ENCODE measurements around the gene APAF1. TPM values are rescaled to one million over a fixed set of nuclear protein-coding genes. Genes with fewer than 3 reads are reported as not detected.

APAF1 gene
- total and polyA plus RNA-seq, 9 of the 15 experiments (the other 6 are each of a cell fraction or from before 2014, with no cell fraction given), result 5.1 to 15.7 (median 9.9) TPM

DNA sequence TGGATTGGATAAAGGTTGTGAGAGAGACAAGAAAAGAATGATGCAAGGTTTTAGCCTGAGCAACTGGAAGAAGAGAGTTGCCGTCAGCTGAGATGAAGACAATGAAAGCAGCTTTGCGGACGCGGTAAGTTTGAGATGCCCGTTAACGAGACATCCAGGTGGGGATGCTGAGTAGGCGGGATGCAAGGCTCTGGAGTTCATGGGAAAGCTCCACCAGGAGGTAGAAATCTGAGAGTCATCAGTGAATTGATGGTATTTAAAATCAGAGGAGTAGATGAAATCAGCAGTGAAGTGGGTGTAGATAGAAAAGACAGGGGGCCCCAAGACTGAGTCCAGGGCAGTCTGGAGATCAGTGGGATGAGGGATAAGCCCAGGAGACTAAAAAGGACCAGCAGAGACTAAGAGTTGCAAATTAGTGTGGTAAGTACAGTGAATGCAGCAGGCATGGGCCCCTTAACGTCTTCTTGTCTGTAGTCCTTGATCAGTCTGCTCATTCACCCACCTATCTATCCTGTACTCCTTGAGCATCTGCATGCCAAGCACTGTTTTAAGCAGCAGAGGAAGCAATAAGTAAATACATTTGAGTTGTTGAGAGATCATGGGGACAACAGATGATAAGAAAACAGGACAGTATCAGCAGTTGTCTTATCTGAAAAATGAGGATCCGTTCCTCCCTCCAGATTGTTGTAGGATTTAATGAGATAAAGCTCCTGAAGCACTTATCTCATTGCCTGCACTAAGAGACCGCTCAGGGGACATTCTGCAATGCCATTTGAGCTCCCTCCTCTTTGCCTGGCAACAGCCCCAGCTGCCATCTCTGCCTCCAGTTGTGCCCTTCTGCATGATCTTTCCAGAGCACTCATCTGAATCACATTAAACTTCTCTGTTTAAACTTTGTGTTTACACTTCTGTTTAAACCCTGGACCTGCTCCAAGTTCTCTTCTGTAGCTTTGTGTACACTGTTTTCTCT is 91.5 kb downstream of the APAF1 start (continued):
- no peak for TF ChIP-seq ZNF445 (CRISPR knock-in tag; IDR thresholded peaks at IDR 0.05; ENCODE audit: low read depth)
- TF ChIP-seq KDM1A (IDR thresholded peaks at IDR 0.05), result no peak
- TF ChIP-seq MCM5 (IDR thresholded peaks at IDR 0.05; ENCODE audit: low read depth), result no peak
- no peak for TF ChIP-seq ZNF239 (CRISPR knock-in tag; IDR thresholded peaks at IDR 0.05)
- TF ChIP-seq, protein P1, sequence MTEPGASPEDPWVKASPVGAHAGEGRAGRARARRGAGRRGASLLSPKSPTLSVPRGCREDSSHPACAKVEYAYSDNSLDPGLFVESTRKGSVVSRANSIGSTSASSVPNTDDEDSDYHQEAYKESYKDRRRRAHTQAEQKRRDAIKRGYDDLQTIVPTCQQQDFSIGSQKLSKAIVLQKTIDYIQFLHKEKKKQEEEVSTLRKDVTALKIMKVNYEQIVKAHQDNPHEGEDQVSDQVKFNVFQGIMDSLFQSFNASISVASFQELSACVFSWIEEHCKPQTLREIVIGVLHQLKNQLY (CRISPR knock-in tag; conservative IDR thresholded peaks at IDR 0.05), result no peak
- TF ChIP-seq CREB1 (IDR thresholded peaks at IDR 0.05), result no peak
- no peak for TF ChIP-seq CREB1 (CRISPR knock-in tag; IDR thresholded peaks at IDR 0.05)
- TF ChIP-seq, protein P2, sequence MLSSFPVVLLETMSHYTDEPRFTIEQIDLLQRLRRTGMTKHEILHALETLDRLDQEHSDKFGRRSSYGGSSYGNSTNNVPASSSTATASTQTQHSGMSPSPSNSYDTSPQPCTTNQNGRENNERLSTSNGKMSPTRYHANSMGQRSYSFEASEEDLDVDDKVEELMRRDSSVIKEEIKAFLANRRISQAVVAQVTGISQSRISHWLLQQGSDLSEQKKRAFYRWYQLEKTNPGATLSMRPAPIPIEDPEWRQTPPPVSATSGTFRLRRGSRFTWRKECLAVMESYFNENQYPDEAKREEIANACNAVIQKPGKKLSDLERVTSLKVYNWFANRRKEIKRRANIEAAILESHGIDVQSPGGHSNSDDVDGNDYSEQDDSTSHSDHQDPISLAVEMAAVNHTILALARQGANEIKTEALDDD (IDR thresholded peaks at IDR 0.05), result no peak
- TF ChIP-seq FOSL1 (tag; conservative IDR thresholded peaks at IDR 0.05), result 0 out of 2 replicates have a peak, but pooled peaks have one; percentile 12
- no peak for TF ChIP-seq NBN (IDR thresholded peaks at IDR 0.05; ENCODE audit: low read depth)
- TF ChIP-seq HIVEP1 (CRISPR knock-in tag; IDR thresholded peaks at IDR 0.05), result no peak
- no peak for TF ChIP-seq HLTF (IDR thresholded peaks at IDR 0.05)
- peak; percentile 22; the same call in 1 of the 2 replicates for TF ChIP-seq TCF3 (CRISPR knock-in tag; IDR thresholded peaks at IDR 0.05)
- TF ChIP-seq TAF9B (IDR thresholded peaks at IDR 0.05; ENCODE audit: partially characterized antibody), result no peak
- no peak for TF ChIP-seq BHLHE40 (IDR thresholded peaks at IDR 0.05; ENCODE audit: low read length)
- no peak for TF ChIP-seq CC2D1A (IDR thresholded peaks at IDR 0.05)
- TF ChIP-seq PHF20 (IDR thresholded peaks at IDR 0.05; ENCODE audit: partially characterized antibody), result no peak
- TF ChIP-seq ZFPM2 (CRISPR knock-in tag; IDR thresholded peaks at IDR 0.05), result no peak
- TF ChIP-seq CBFA2T2 (conservative IDR thresholded peaks at IDR 0.05), result peak; percentile 52; the same call in 1 of the 2 replicates
- TF ChIP-seq ZNF217 (CRISPR knock-in tag; IDR thresholded peaks at IDR 0.05), result no peak
- no peak for TF ChIP-seq FOXK1 (CRISPR knock-in tag; IDR thresholded peaks at IDR 0.05; ENCODE audit: borderline replicate concordance)
- TF ChIP-seq ZNF76 (CRISPR knock-in tag; IDR thresholded peaks at IDR 0.05; ENCODE audit: borderline replicate concordance), result no peak
- TF ChIP-seq, protein P3, sequence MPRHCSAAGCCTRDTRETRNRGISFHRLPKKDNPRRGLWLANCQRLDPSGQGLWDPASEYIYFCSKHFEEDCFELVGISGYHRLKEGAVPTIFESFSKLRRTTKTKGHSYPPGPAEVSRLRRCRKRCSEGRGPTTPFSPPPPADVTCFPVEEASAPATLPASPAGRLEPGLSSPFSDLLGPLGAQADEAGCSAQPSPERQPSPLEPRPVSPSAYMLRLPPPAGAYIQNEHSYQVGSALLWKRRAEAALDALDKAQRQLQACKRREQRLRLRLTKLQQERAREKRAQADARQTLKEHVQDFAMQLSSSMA (CRISPR knock-in tag; IDR thresholded peaks at IDR 0.05), result no peak
- no peak for TF ChIP-seq ZNF263 (CRISPR knock-in tag; IDR thresholded peaks at IDR 0.05; ENCODE audit: borderline replicate concordance)
- TF ChIP-seq, protein P4, sequence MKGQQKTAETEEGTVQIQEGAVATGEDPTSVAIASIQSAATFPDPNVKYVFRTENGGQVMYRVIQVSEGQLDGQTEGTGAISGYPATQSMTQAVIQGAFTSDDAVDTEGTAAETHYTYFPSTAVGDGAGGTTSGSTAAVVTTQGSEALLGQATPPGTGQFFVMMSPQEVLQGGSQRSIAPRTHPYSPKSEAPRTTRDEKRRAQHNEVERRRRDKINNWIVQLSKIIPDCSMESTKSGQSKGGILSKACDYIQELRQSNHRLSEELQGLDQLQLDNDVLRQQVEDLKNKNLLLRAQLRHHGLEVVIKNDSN (CRISPR knock-in tag; IDR thresholded peaks at IDR 0.05), result no peak
- TF ChIP-seq ZNF143 (CRISPR knock-in tag; IDR thresholded peaks at IDR 0.05), result no peak
- TF ChIP-seq YBX1 (IDR thresholded peaks at IDR 0.05), result no peak

Measured in K562 (cell line).